A549 (cell line): ENCODE results near the gene VAV3. TPM values are rescaled to one million over a fixed set of nuclear protein-coding genes. Genes with fewer than 3 reads are reported as not detected.

Experiments used
- ATAC-seq, 2 experiments: fragments of 200-7000 bp in 1 of 2; fragments of >200 bp in 1 of 2; cut with Nextera tagmentation in 1 of 2; cut with Tn5 transposase in 1 of 2; 3 replicates each; pipeline versions ENCODE4 v1.8.0 to v1.9.1; 2018 to 2020; ENCODE audit warnings: mild to moderate bottlenecking in 1 of 2, moderate library complexity in 1 of 2
- CTCF ChIA-PET: fragments of 300-600 bp; sonication (Branson Sonifier 250); formaldehyde crosslinking; extraction: SDS; loops from one replicate; lab custom pipeline; 2021; ENCODE audit warnings: antibody characterized with exemption, inconsistent platforms; lab: Yijun Ruan, JAX
- POLR2A ChIA-PET: fragments of 350-600 bp; formaldehyde crosslinking; extraction: SDS; loops from one replicate; lab custom pipeline; 2021; ENCODE audit warnings: antibody characterized with exemption, inconsistent platforms; lab: Yijun Ruan, JAX
- DNase-seq, 2 experiments: peaks; one replicate each; pipeline versions ENCODE4 v3.0.0 to v3.0.0-alpha.2; 2011 to 2016; ENCODE audit warnings: low read depth in 1 of 2, low spot score in 1 of 2
- FAIRE-seq: peaks from 2 replicates; lab custom pipeline; 2011; peaks lifted over from hg19 to GRCh38; lab: Jason Lieb, UNC
- H3K27ac ChIP-seq, 2 experiments: fragments of >200 bp; sonication (Bioruptor Twin); formaldehyde crosslinking; 3 replicates each; pipeline ENCODE4 v1.5.1; 2016 to 2017
- H3K4me1 ChIP-seq: fragments of >200 bp; sonication (Bioruptor Twin); formaldehyde crosslinking; 3 replicates; pipeline ENCODE4 v1.6.1; 2016
- H3K4me2 ChIP-seq: fragments of >200 bp; sonication (Bioruptor Twin); formaldehyde crosslinking; 3 replicates; pipeline ENCODE4 v1.6.1; 2016
- H3K4me3 ChIP-seq: fragments of >200 bp; sonication (Bioruptor Twin); formaldehyde crosslinking; 3 replicates; pipeline ENCODE4 v1.5.1; 2016
- H3K9me3 ChIP-seq: fragments of >200 bp; sonication (Bioruptor Twin); formaldehyde crosslinking; 3 replicates; pipeline ENCODE4 v1.6.1; 2016
- ATOH8 ChIP-seq: fragments of 250-450 bp; sonication (Bioruptor Pico); IDR thresholded peaks from 2 replicates; pipeline ENCODE4 v1.5.0; 2020; ENCODE audit warnings: low read depth, mild to moderate bottlenecking, moderate library complexity
- CHD2 ChIP-seq: fragments of 150-350 bp; IDR thresholded peaks from 2 replicates; pipeline ENCODE4 v1.6.1; 2014; ENCODE audit warnings: low read length; ENCODE audit not compliant: partially characterized antibody
- EHF ChIP-seq: fragments of 250-450 bp; sonication (Bioruptor Pico); IDR thresholded peaks from 2 replicates; pipeline ENCODE4 v1.5.0; 2020; ENCODE audit warnings: mild to moderate bottlenecking
- FOSB ChIP-seq: fragments of 250-450 bp; sonication (Bioruptor Pico); IDR thresholded peaks from 2 replicates; pipeline ENCODE4 v1.5.0; 2020; ENCODE audit warnings: mild to moderate bottlenecking, moderate library complexity
- JUN ChIP-seq, 2 experiments: fragments of >200 bp; sonication (Bioruptor Twin); formaldehyde crosslinking; IDR thresholded peaks; 2 replicates in 1 of 2; 3 replicates in 1 of 2; pipeline ENCODE4 v1.6.1; 2016 to 2017
- JUNB ChIP-seq: fragments of >200 bp; sonication (Bioruptor Twin); formaldehyde crosslinking; IDR thresholded peaks from 2 replicates; pipeline ENCODE4 v1.6.1; 2016
- KDM5A ChIP-seq: fragments of 200-600 bp; sonication (generic); IDR thresholded peaks from 2 replicates; pipeline ENCODE4 v1.6.1; 2016; ENCODE audit warnings: antibody characterized with exemption, mild to moderate bottlenecking
- MAFK ChIP-seq: fragments of 450-650 bp; IDR thresholded peaks from 2 replicates; pipeline ENCODE4 v1.6.1; 2014; ENCODE audit not compliant: partially characterized antibody
- NFE2L2 ChIP-seq: fragments of 150-350 bp; conservative IDR thresholded peaks from 2 replicates; pipeline ENCODE4 v1.6.1; 2014; ENCODE audit warnings: low read length
- POLR2A ChIP-seq: IDR thresholded peaks from 2 replicates; pipeline ENCODE4 v1.6.1; 2012; ENCODE audit warnings: mild to moderate bottlenecking, low read length
- RARB ChIP-seq: fragments of 250-450 bp; sonication (Bioruptor Pico); IDR thresholded peaks from 2 replicates; pipeline ENCODE4 v1.8.0; 2021; ENCODE audit warnings: mild to moderate bottlenecking, moderate library complexity
- SMC3 ChIP-seq: fragments of >200 bp; sonication (Bioruptor Twin); formaldehyde crosslinking; IDR thresholded peaks from 3 replicates; pipeline ENCODE4 v1.6.1; 2018; ENCODE audit warnings: inconsistent platforms
- SREBF2 ChIP-seq: fragments of 450-650 bp; IDR thresholded peaks from 2 replicates; pipeline ENCODE4 v1.6.1; 2014; ENCODE audit warnings: mild to moderate bottlenecking, moderate library complexity
- USF2 ChIP-seq: fragments of 450-650 bp; IDR thresholded peaks from 2 replicates; pipeline ENCODE4 v1.6.1; 2014; ENCODE audit warnings: antibody characterized with exemption
- ZFP36 ChIP-seq: fragments of 450-650 bp; IDR thresholded peaks from 2 replicates; pipeline ENCODE4 v1.6.1; 2014; ENCODE audit warnings: borderline replicate concordance; ENCODE audit not compliant: partially characterized antibody
- ZNF302 ChIP-seq: fragments of 250-450 bp; sonication (Bioruptor Pico); IDR thresholded peaks from 2 replicates; pipeline ENCODE4 v1.9.0; 2021; ENCODE audit warnings: inconsistent platforms, mild to moderate bottlenecking, moderate library complexity
- WGBS: methylation state at CpG from one replicate; pipeline ENCODE4 v1.1.6; 2017; ENCODE audit errors: missing lambda C conversion rate; 5-methylcytosine and 5-hydroxymethylcytosine counted together
- polyA plus RNA-seq, 4 experiments: library from polyadenylated mRNA; depleted of rRNA in 3 of 4; stranded (reverse); fragments of >200 nt; fragmentation: RNase III in 1 of 4; extraction: RNeasy Plus Mini Kit Qiagen cat#74134 plus additional on column Dnase treatment in 1 of 4; gene quantifications; 2 replicates in 3 of 4; 3 replicates in 1 of 4; pipeline ENCODE4 v1.2.3, GENCODE V29; 2011 to 2017
- TF ChIP-seq, protein P1 (sequence below): fragments of >200 bp; sonication (Bioruptor Twin); formaldehyde crosslinking; IDR thresholded peaks from 3 replicates; pipeline ENCODE4 v1.5.1; 2016
- TF ChIP-seq, protein P2 (sequence below): fragments of 200-600 bp; sonication (generic); IDR thresholded peaks from 2 replicates; pipeline ENCODE4 v1.6.1; 2016; ENCODE audit warnings: antibody characterized with exemption, mild to moderate bottlenecking, moderate library complexity

The VAV3 gene
- polyA plus RNA-seq, 2 of the 4 experiments (the other 2 are of a cell fraction) = 12.8 to 22.7 TPM

DNA sequence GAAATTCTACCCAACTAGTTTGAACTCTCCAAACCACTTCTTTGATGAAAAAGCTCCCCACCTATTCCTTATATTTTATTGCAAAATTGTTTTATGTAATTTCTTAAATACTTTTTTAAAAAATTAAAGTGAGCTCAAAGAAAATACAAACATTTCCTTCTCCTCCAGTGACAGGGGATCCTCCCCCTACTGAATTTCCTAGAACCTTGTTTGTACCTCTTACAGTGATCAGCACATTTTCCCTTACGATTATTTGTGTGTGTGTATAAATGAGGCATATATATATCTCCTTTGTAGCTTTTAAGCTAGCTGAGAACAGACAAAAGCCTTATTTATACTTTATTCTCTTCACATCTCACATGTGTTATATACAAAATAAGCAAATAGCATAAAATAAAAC is 44.4 kb downstream of the VAV3 start (continued):
- no peak for TF ChIP-seq ZNF302 (CRISPR knock-in tag)
- TF ChIP-seq, all 56 proteins: peak for 0

DNA sequence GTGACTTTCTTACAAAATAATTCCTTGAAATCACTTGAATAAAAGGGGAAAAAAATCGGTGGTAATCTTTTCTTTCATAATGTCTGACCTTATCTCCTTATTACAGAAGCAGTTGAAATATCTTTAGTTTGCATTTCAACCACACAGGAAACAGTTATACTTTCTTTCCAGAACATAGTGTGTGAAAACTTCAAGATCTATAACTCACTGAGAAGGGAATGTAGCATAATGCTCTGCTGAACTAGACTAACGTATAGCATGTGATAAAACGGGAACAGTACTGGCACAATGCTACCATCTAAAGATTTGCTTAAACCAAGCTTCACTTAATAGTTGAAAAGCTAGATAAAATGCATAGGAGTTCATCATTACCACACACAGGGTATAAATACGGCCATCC is 45.0 kb downstream of the VAV3 start:
- no peak overlapping the region for H3K4me3 ChIP-seq
- H3K4me2 ChIP-seq = no peak overlapping the region
- 14% methylated on average over 4 of the region's 4 CpGs for WGBS
- no peaks in the 10 kb centered on the region for H3K4me1 ChIP-seq
- no peak for FAIRE-seq
- no peak for DNase-seq
- no peak overlapping the region for H3K27ac ChIP-seq
- no peaks in the 10 kb centered on the region for H3K9me3 ChIP-seq
- ATAC-seq = no peak
- TF ChIP-seq FOSB (CRISPR knock-in tag) = no peak
- TF ChIP-seq, protein P1, sequence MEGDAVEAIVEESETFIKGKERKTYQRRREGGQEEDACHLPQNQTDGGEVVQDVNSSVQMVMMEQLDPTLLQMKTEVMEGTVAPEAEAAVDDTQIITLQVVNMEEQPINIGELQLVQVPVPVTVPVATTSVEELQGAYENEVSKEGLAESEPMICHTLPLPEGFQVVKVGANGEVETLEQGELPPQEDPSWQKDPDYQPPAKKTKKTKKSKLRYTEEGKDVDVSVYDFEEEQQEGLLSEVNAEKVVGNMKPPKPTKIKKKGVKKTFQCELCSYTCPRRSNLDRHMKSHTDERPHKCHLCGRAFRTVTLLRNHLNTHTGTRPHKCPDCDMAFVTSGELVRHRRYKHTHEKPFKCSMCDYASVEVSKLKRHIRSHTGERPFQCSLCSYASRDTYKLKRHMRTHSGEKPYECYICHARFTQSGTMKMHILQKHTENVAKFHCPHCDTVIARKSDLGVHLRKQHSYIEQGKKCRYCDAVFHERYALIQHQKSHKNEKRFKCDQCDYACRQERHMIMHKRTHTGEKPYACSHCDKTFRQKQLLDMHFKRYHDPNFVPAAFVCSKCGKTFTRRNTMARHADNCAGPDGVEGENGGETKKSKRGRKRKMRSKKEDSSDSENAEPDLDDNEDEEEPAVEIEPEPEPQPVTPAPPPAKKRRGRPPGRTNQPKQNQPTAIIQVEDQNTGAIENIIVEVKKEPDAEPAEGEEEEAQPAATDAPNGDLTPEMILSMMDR = no peak
- TF ChIP-seq, protein P2, sequence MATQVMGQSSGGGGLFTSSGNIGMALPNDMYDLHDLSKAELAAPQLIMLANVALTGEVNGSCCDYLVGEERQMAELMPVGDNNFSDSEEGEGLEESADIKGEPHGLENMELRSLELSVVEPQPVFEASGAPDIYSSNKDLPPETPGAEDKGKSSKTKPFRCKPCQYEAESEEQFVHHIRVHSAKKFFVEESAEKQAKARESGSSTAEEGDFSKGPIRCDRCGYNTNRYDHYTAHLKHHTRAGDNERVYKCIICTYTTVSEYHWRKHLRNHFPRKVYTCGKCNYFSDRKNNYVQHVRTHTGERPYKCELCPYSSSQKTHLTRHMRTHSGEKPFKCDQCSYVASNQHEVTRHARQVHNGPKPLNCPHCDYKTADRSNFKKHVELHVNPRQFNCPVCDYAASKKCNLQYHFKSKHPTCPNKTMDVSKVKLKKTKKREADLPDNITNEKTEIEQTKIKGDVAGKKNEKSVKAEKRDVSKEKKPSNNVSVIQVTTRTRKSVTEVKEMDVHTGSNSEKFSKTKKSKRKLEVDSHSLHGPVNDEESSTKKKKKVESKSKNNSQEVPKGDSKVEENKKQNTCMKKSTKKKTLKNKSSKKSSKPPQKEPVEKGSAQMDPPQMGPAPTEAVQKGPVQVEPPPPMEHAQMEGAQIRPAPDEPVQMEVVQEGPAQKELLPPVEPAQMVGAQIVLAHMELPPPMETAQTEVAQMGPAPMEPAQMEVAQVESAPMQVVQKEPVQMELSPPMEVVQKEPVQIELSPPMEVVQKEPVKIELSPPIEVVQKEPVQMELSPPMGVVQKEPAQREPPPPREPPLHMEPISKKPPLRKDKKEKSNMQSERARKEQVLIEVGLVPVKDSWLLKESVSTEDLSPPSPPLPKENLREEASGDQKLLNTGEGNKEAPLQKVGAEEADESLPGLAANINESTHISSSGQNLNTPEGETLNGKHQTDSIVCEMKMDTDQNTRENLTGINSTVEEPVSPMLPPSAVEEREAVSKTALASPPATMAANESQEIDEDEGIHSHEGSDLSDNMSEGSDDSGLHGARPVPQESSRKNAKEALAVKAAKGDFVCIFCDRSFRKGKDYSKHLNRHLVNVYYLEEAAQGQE = no peak
- TF ChIP-seq POLR2A = no peak
- TF ChIP-seq CHD2 = no peak
- TF ChIP-seq USF2 = no peak
- TF ChIP-seq NFE2L2 = no peak
- no peak for TF ChIP-seq SREBF2
- TF ChIP-seq KDM5A = no peak
- POLR2A ChIA-PET = no interaction called here
- CTCF ChIA-PET = no interaction called here

DNA sequence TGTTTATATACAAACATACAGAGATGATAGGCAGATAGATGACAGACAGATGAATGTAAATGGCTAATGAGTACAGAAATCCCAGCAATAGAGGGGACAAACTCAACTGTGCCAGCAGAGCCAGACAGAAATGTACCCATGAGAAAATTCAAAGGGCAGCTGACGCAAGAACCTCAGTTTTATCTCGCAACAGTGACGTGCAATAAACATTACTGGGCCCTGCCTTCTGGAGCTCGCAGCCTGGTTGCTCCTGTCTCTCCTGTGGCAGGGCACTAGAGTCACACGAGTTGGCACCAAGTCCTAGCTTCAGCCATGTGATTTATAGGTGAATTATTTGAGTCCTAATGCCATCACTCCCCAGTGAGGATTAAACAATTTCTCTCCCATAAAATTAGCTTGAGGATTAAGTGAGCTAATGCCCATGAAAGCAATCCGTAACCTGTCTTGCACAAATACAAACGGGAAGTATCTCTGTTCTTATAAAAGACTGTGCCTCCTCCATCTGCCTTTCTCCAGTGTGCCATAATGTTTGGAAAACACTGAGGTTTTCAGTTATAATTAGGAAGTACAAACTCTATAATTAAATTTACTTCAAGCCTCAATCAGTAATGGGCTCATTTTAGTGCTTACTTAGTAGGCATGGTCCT is 50.7 kb downstream of the VAV3 start:
- POLR2A ChIA-PET = no interaction called here
- H3K9me3 ChIP-seq = no peaks in the 10 kb centered on the region
- ATAC-seq (no peak), FAIRE-seq (no peak), DNase-seq (no peak)
- H3K27ac ChIP-seq = no peak overlapping the region
- no peak overlapping the region for H3K4me2 ChIP-seq
- WGBS = 39% methylated on average over 7 of the region's 7 CpGs
- no peak overlapping the region for H3K4me3 ChIP-seq
- no peaks in the 10 kb centered on the region for H3K4me1 ChIP-seq
- TF ChIP-seq JUN (IDR thresholded peaks at IDR 0.05) (no peak), RARB (no peak), CHD2 (no peak), MAFK (no peak), SMC3 (no peak), EHF (no peak), JUNB (no peak), ATOH8 (no peak), ZFP36 (no peak)
- CTCF ChIA-PET = no interaction called here
